ENCODE results near the gene ENTPD8.

- TF ChIP-seq CTCF (IDR thresholded peaks at IDR 0.05; ENCODE audit: low read depth, low read length) (no peak), EZH2phosphoT487 (IDR thresholded peaks at IDR 0.05; ENCODE audit: low read depth) (no peak)
Measured at GRCh38 chr9:137474271-137474670, 33.1 kb upstream of the ENTPD8 start.
